Upper lobe of left lung (tissue), 4 donors: ENCODE data around the gene NBEA.

Source experiments
- EP300 ChIP-seq, 4 donors: sonication (generic); formaldehyde crosslinking; IDR thresholded peaks; one replicate each; pipeline ENCODE4 v1.5.1; 2017; ENCODE audit warnings: antibody characterized with exemption in 4 of 4, control low read depth in 2 of 4
- POLR2A ChIP-seq, 4 donors: fragments of 450-650 bp; IDR thresholded peaks; one replicate each; pipeline ENCODE4 v1.5.1; 2016 to 2017; ENCODE audit warnings: antibody characterized with exemption in 4 of 4, mild to moderate bottlenecking in 2 of 4
- POLR2AphosphoS5 ChIP-seq, 2 donors: sonication (generic); formaldehyde crosslinking; IDR thresholded peaks; one replicate each; pipeline ENCODE4 v1.5.1; 2017; ENCODE audit warnings: antibody characterized with exemption in 2 of 2
- TF ChIP-seq, protein P1 (sequence below), 6 experiments: fragments of 450-650 bp in 4 of 6; fragments of 200-600 bp in 2 of 6; sonication (generic) in 2 of 6; IDR thresholded peaks; one replicate each; pipeline ENCODE4 v1.5.1; 2016 to 2019; ENCODE audit warnings: antibody characterized with exemption in 6 of 6

DNA sequence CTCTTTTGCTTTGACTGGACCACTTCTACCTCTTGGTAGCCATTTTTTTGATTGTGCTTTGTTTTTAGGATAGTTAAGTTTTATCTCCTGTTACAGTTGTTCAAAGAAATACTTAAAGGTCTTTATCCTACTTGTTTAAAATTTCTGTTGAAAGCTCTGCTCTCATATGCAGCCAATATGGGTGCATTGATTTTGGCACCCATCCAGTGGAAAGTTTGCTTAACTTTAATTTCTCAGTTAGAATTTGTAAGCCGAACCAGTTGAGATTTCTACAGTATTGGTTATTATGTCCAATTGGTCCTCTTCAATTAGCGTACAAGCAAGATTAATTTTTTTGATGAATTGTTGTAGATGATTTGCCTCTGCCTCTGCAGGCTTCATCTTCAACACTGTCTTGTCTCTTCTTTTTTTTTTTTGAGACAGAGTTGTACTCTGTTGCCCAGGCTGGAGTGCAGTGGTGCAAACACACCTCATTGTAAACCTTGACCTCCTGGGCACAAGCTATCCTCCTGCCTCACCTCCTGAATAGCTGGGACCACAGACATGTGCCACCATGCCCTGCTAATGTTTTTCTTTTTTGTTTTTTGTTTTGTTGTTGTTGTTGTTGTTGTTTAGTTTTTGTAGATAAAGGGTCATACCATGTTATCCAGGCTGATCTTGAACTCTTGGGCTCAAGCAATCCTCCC, 469.1 kb downstream of the NBEA start:
- TF ChIP-seq EP300 (IDR thresholded peaks at IDR 0.05) (no peak), POLR2A (IDR thresholded peaks at IDR 0.05) (no peak), POLR2AphosphoS5 (IDR thresholded peaks at IDR 0.05) (no peak)
- TF ChIP-seq, protein P1, sequence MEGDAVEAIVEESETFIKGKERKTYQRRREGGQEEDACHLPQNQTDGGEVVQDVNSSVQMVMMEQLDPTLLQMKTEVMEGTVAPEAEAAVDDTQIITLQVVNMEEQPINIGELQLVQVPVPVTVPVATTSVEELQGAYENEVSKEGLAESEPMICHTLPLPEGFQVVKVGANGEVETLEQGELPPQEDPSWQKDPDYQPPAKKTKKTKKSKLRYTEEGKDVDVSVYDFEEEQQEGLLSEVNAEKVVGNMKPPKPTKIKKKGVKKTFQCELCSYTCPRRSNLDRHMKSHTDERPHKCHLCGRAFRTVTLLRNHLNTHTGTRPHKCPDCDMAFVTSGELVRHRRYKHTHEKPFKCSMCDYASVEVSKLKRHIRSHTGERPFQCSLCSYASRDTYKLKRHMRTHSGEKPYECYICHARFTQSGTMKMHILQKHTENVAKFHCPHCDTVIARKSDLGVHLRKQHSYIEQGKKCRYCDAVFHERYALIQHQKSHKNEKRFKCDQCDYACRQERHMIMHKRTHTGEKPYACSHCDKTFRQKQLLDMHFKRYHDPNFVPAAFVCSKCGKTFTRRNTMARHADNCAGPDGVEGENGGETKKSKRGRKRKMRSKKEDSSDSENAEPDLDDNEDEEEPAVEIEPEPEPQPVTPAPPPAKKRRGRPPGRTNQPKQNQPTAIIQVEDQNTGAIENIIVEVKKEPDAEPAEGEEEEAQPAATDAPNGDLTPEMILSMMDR (IDR thresholded peaks at IDR 0.05): no peak
